Measurements from ENCODE around the gene CACTIN.

GRCh38 chr19:3661284-3662238, 35.0 kb upstream of the CACTIN start:
- TF ChIP-seq CTCF (IDR thresholded peaks at IDR 0.05) (no peak), POLR2A (IDR thresholded peaks at IDR 0.05) (no peak), EP300 (IDR thresholded peaks at IDR 0.05) (no peak), POLR2AphosphoS5 (IDR thresholded peaks at IDR 0.05) (no peak)
